ENCODE data around the gene SNX2.
A peak's percentile ranks its signal among the peaks of the same experiment; 100 is the strongest.

The SNX2 gene

GRCh38 chr5:122785294-122785693 lies 10.4 kb downstream of the SNX2 start:
- Mint-ChIP-seq H3K36me3 (ENCODE audit: low read depth) (peaks cover 31% of the 10 kb centered on the region), H3K27me3 (ENCODE audit: low read depth) (no peaks in the 10 kb centered on the region), H3K4me1 (ENCODE audit: low read depth) (no peaks in the 10 kb centered on the region), H3K9me3 (peaks cover 36% of the 10 kb centered on the region), H3K4me3 (no peak overlapping the region), H3K27ac (no peak overlapping the region)

- H3K4me1 Mint-ChIP-seq (ENCODE audit: low read depth): no peaks in the 10 kb centered on the region
- peaks cover 40% of the 10 kb centered on the region for H3K36me3 Mint-ChIP-seq (ENCODE audit: low read depth)
- peaks cover 45% of the 10 kb centered on the region for H3K9me3 Mint-ChIP-seq
- no peak overlapping the region for H3K4me3 Mint-ChIP-seq
- H3K27ac Mint-ChIP-seq: no peak overlapping the region
- H3K27me3 Mint-ChIP-seq (ENCODE audit: low read depth): no peaks in the 10 kb centered on the region
Observed at GRCh38 chr5:122788371-122788770, 13.5 kb downstream of the SNX2 start.

- Mint-ChIP-seq H3K27ac (no peak overlapping the region), H3K27me3 (ENCODE audit: low read depth) (no peaks in the 10 kb centered on the region), H3K9me3 (peaks cover 45% of the 10 kb centered on the region), H3K36me3 (ENCODE audit: low read depth) (peaks cover 40% of the 10 kb centered on the region), H3K4me1 (ENCODE audit: low read depth) (no peaks in the 10 kb centered on the region), H3K4me3 (no peak overlapping the region)
Observed at GRCh38 chr5:122788996-122789395, 14.1 kb downstream of the SNX2 start.

- Mint-ChIP-seq H3K27me3 (ENCODE audit: low read depth) (no peaks in the 10 kb centered on the region), H3K4me1 (ENCODE audit: low read depth) (no peaks in the 10 kb centered on the region), H3K36me3 (ENCODE audit: low read depth) (peaks cover 38% of the 10 kb centered on the region), H3K9me3 (peaks cover 43% of the 10 kb centered on the region), H3K27ac (no peak overlapping the region), H3K4me3 (no peak overlapping the region)
Observed at GRCh38 chr5:122789461-122790171, 14.7 kb downstream of the SNX2 start.

- Mint-ChIP-seq H3K27ac (no peak overlapping the region), H3K4me1 (ENCODE audit: low read depth) (no peaks in the 10 kb centered on the region), H3K9me3 (peaks cover 39% of the 10 kb centered on the region), H3K27me3 (ENCODE audit: low read depth) (no peaks in the 10 kb centered on the region), H3K36me3 (ENCODE audit: low read depth) (peaks cover 36% of the 10 kb centered on the region), H3K4me3 (no peak overlapping the region)
Observed at GRCh38 chr5:122790354-122791103, 15.6 kb downstream of the SNX2 start.

- H3K4me1 Mint-ChIP-seq (ENCODE audit: low read depth): no peaks in the 10 kb centered on the region
- peaks cover 26% of the 10 kb centered on the region for H3K36me3 Mint-ChIP-seq (ENCODE audit: low read depth)
- H3K9me3 Mint-ChIP-seq: no peaks in the 10 kb centered on the region
- H3K4me3 Mint-ChIP-seq: no peak overlapping the region
- no peaks in the 10 kb centered on the region for H3K27me3 Mint-ChIP-seq (ENCODE audit: low read depth)
- no peak overlapping the region for H3K27ac Mint-ChIP-seq
Observed at GRCh38 chr5:122805481-122805880, 30.6 kb downstream of the SNX2 start.

GRCh38 chr5:122810405-122810804 lies 35.5 kb downstream of the SNX2 start:
- no peaks in the 10 kb centered on the region for H3K4me1 Mint-ChIP-seq (ENCODE audit: low read depth)
- no peak overlapping the region for H3K4me3 Mint-ChIP-seq
- no peaks in the 10 kb centered on the region for H3K9me3 Mint-ChIP-seq
- peaks cover 18% of the 10 kb centered on the region for H3K36me3 Mint-ChIP-seq (ENCODE audit: low read depth)
- no peak overlapping the region for H3K27ac Mint-ChIP-seq
- H3K27me3 Mint-ChIP-seq (ENCODE audit: low read depth): no peaks in the 10 kb centered on the region

GRCh38 chr5:122815218-122815767 lies 40.4 kb downstream of the SNX2 start:
- Mint-ChIP-seq H3K9me3 (no peaks in the 10 kb centered on the region), H3K27me3 (ENCODE audit: low read depth) (no peaks in the 10 kb centered on the region), H3K4me1 (ENCODE audit: low read depth) (no peaks in the 10 kb centered on the region), H3K36me3 (ENCODE audit: low read depth) (peaks cover 7% of the 10 kb centered on the region), H3K4me3 (no peak overlapping the region), H3K27ac (no peak overlapping the region)

GRCh38 chr5:122816756-122817155 lies 41.9 kb downstream of the SNX2 start:
- Mint-ChIP-seq H3K36me3 (ENCODE audit: low read depth) (peaks cover 3% of the 10 kb centered on the region), H3K4me3 (no peak overlapping the region), H3K4me1 (ENCODE audit: low read depth) (no peaks in the 10 kb centered on the region), H3K9me3 (no peaks in the 10 kb centered on the region), H3K27me3 (ENCODE audit: low read depth) (no peaks in the 10 kb centered on the region), H3K27ac (no peak overlapping the region)

- H3K27ac Mint-ChIP-seq: no peak overlapping the region
- H3K36me3 Mint-ChIP-seq (ENCODE audit: low read depth): peaks cover 10% of the 10 kb centered on the region
- no peak overlapping the region for H3K4me3 Mint-ChIP-seq
- H3K9me3 Mint-ChIP-seq: no peaks in the 10 kb centered on the region
- no peaks in the 10 kb centered on the region for H3K4me1 Mint-ChIP-seq (ENCODE audit: low read depth)
- no peaks in the 10 kb centered on the region for H3K27me3 Mint-ChIP-seq (ENCODE audit: low read depth)
Observed at GRCh38 chr5:122831984-122832383, 57.1 kb downstream of the SNX2 start.

- no peak overlapping the region for H3K4me3 Mint-ChIP-seq
- no peaks in the 10 kb centered on the region for H3K9me3 Mint-ChIP-seq
- no peaks in the 10 kb centered on the region for H3K36me3 Mint-ChIP-seq (ENCODE audit: low read depth)
- peaks cover 4% of the 10 kb centered on the region for H3K27me3 Mint-ChIP-seq (ENCODE audit: low read depth)
- H3K27ac Mint-ChIP-seq: no peak overlapping the region
- H3K4me1 Mint-ChIP-seq (ENCODE audit: low read depth): peaks cover 4% of the 10 kb centered on the region
Observed at GRCh38 chr5:122835681-122836080, 60.8 kb downstream of the SNX2 start.

- no peak overlapping the region for H3K4me3 Mint-ChIP-seq
- peaks cover 7% of the 10 kb centered on the region for H3K27me3 Mint-ChIP-seq (ENCODE audit: low read depth)
- no peak overlapping the region for H3K27ac Mint-ChIP-seq
- no peaks in the 10 kb centered on the region for H3K36me3 Mint-ChIP-seq (ENCODE audit: low read depth)
- H3K9me3 Mint-ChIP-seq: no peaks in the 10 kb centered on the region
- H3K4me1 Mint-ChIP-seq (ENCODE audit: low read depth): peaks cover 4% of the 10 kb centered on the region
Observed at GRCh38 chr5:122836947-122837346, 62.1 kb downstream of the SNX2 start.

- Mint-ChIP-seq H3K9me3 (no peaks in the 10 kb centered on the region), H3K27ac (no peak overlapping the region), H3K36me3 (ENCODE audit: low read depth) (no peaks in the 10 kb centered on the region), H3K4me3 (no peak overlapping the region), H3K4me1 (ENCODE audit: low read depth) (peaks cover 13% of the 10 kb centered on the region), H3K27me3 (ENCODE audit: low read depth) (peaks cover 27% of the 10 kb centered on the region)
Observed at GRCh38 chr5:122839731-122840130, 64.9 kb downstream of the SNX2 start.

- no peaks in the 10 kb centered on the region for H3K36me3 Mint-ChIP-seq (ENCODE audit: low read depth)
- peaks cover 41% of the 10 kb centered on the region for H3K27me3 Mint-ChIP-seq (ENCODE audit: low read depth)
- H3K27ac Mint-ChIP-seq: peak overlapping the region; percentile 1
- no peak overlapping the region for H3K4me3 Mint-ChIP-seq
- H3K9me3 Mint-ChIP-seq: no peaks in the 10 kb centered on the region
- H3K4me1 Mint-ChIP-seq (ENCODE audit: low read depth): peaks cover 15% of the 10 kb centered on the region
Observed at GRCh38 chr5:122842016-122842580, 67.2 kb downstream of the SNX2 start.
